Measurements from ENCODE around the gene MPV17L2. TPM values are rescaled to one million over a fixed set of nuclear protein-coding genes. Genes with fewer than 3 reads are reported as not detected.

The MPV17L2 gene
- total and polyA plus RNA-seq, 10 of the 15 experiments (the other 5 are each of a cell fraction or from before 2014, with no cell fraction given), result 5.1 to 57.2 (median 22.9) TPM

DNA sequence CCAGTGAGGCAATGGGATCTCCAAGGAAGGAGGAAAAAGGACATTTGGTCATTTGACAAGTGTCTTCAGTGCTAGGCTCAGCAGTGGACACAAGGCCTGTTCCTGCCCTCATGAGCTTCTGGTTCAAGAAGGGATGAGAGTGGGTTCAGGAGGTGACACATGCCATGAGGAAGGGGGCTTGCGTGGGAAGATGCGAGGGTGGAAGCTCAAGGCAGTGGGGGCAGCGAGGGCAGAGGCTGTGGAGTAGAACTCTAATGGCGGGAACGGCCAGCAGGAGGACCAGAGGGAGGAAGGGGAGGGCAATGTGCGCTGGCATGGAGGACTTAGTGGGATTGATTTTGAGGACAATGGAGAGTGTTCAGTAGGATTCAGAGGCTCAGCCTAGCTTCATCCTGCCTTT, 36.8 kb upstream of the MPV17L2 start (continued):
- TF ChIP-seq, protein P1, sequence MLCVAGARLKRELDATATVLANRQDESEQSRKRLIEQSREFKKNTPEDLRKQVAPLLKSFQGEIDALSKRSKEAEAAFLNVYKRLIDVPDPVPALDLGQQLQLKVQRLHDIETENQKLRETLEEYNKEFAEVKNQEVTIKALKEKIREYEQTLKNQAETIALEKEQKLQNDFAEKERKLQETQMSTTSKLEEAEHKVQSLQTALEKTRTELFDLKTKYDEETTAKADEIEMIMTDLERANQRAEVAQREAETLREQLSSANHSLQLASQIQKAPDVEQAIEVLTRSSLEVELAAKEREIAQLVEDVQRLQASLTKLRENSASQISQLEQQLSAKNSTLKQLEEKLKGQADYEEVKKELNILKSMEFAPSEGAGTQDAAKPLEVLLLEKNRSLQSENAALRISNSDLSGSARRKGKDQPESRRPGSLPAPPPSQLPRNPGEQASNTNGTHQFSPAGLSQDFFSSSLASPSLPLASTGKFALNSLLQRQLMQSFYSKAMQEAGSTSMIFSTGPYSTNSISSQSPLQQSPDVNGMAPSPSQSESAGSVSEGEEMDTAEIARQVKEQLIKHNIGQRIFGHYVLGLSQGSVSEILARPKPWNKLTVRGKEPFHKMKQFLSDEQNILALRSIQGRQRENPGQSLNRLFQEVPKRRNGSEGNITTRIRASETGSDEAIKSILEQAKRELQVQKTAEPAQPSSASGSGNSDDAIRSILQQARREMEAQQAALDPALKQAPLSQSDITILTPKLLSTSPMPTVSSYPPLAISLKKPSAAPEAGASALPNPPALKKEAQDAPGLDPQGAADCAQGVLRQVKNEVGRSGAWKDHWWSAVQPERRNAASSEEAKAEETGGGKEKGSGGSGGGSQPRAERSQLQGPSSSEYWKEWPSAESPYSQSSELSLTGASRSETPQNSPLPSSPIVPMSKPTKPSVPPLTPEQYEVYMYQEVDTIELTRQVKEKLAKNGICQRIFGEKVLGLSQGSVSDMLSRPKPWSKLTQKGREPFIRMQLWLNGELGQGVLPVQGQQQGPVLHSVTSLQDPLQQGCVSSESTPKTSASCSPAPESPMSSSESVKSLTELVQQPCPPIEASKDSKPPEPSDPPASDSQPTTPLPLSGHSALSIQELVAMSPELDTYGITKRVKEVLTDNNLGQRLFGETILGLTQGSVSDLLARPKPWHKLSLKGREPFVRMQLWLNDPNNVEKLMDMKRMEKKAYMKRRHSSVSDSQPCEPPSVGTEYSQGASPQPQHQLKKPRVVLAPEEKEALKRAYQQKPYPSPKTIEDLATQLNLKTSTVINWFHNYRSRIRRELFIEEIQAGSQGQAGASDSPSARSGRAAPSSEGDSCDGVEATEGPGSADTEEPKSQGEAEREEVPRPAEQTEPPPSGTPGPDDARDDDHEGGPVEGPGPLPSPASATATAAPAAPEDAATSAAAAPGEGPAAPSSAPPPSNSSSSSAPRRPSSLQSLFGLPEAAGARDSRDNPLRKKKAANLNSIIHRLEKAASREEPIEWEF (IDR thresholded peaks at IDR 0.05; ENCODE audit: insufficient replicate concordance, low read depth, low read length), result no peak
- TF ChIP-seq, protein P2, sequence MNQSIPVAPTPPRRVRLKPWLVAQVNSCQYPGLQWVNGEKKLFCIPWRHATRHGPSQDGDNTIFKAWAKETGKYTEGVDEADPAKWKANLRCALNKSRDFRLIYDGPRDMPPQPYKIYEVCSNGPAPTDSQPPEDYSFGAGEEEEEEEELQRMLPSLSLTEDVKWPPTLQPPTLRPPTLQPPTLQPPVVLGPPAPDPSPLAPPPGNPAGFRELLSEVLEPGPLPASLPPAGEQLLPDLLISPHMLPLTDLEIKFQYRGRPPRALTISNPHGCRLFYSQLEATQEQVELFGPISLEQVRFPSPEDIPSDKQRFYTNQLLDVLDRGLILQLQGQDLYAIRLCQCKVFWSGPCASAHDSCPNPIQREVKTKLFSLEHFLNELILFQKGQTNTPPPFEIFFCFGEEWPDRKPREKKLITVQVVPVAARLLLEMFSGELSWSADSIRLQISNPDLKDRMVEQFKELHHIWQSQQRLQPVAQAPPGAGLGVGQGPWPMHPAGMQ (IDR thresholded peaks at IDR 0.05; ENCODE audit: borderline replicate concordance), result no peak
- TF ChIP-seq, protein P3, sequence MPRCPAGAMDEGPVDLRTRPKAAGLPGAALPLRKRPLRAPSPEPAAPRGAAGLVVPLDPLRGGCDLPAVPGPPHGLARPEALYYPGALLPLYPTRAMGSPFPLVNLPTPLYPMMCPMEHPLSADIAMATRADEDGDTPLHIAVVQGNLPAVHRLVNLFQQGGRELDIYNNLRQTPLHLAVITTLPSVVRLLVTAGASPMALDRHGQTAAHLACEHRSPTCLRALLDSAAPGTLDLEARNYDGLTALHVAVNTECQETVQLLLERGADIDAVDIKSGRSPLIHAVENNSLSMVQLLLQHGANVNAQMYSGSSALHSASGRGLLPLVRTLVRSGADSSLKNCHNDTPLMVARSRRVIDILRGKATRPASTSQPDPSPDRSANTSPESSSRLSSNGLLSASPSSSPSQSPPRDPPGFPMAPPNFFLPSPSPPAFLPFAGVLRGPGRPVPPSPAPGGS (IDR thresholded peaks at IDR 0.05; ENCODE audit: borderline replicate concordance, insufficient read depth, low read depth, low read length, poor library complexity, severe bottlenecking), result no peak
- no peak for TF ChIP-seq NFXL1 (IDR thresholded peaks at IDR 0.05; ENCODE audit: borderline replicate concordance)
- TF ChIP-seq, protein P4, sequence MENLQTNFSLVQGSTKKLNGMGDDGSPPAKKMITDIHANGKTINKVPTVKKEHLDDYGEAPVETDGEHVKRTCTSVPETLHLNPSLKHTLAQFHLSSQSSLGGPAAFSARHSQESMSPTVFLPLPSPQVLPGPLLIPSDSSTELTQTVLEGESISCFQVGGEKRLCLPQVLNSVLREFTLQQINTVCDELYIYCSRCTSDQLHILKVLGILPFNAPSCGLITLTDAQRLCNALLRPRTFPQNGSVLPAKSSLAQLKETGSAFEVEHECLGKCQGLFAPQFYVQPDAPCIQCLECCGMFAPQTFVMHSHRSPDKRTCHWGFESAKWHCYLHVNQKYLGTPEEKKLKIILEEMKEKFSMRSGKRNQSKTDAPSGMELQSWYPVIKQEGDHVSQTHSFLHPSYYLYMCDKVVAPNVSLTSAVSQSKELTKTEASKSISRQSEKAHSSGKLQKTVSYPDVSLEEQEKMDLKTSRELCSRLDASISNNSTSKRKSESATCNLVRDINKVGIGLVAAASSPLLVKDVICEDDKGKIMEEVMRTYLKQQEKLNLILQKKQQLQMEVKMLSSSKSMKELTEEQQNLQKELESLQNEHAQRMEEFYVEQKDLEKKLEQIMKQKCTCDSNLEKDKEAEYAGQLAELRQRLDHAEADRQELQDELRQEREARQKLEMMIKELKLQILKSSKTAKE (IDR thresholded peaks at IDR 0.05; ENCODE audit: low read depth, poor library complexity, severe bottlenecking), result no peak

All from GM12878 (cell line).